GM12878 (cell line): ENCODE results near the gene PRPF6.

Experiments
- CBX3 ChIP-seq: fragments of 200-600 bp; sonication (generic); IDR thresholded peaks from 2 replicates; pipeline ENCODE4 v1.6.1; 2016; ENCODE audit warnings: low read depth, borderline replicate concordance
- CBX5 ChIP-seq: sonication (generic); IDR thresholded peaks from 2 replicates; pipeline ENCODE4 v1.6.1; 2016; ENCODE audit warnings: low read depth, moderate library complexity, mild to moderate bottlenecking, inconsistent platforms
- FOXM1 ChIP-seq: IDR thresholded peaks from 2 replicates; pipeline ENCODE4 v1.6.1; 2012; ENCODE audit warnings: low read depth, mild to moderate bottlenecking, inconsistent platforms, low read length, moderate library complexity
- KAT2A ChIP-seq: conservative IDR thresholded peaks from 2 replicates; pipeline ENCODE4 v1.6.1; 2011; ENCODE audit warnings: low read depth, low read length; ENCODE audit not compliant: control insufficient read depth
- MTA3 ChIP-seq: IDR thresholded peaks from 2 replicates; pipeline ENCODE4 v1.6.1; 2012; ENCODE audit warnings: low read length, inconsistent platforms, borderline replicate concordance
- POLR2A ChIP-seq: IDR thresholded peaks from 2 replicates; pipeline ENCODE4 v1.6.1; 2011; ENCODE audit warnings: low read depth, mild to moderate bottlenecking, low read length
- SMC3 ChIP-seq: IDR thresholded peaks from 2 replicates; pipeline ENCODE4 v1.6.1; 2011; ENCODE audit warnings: low read length, improper control_type of control experiment, borderline replicate concordance
- STAT1 ChIP-seq: fragments of 450-650 bp; conservative IDR thresholded peaks from 2 replicates; pipeline ENCODE4 v1.6.1; 2014; ENCODE audit warnings: antibody characterized with exemption, mild to moderate bottlenecking
- TAF1 ChIP-seq: IDR thresholded peaks from 2 replicates; pipeline ENCODE4 v1.6.1; 2011; ENCODE audit warnings: mild to moderate bottlenecking, low read depth, low read length, borderline replicate concordance
- TF ChIP-seq, protein P1 (sequence below), 3 experiments: IDR thresholded peaks in 2 of 3; conservative IDR thresholded peaks in 1 of 3; 2 replicates each; pipeline ENCODE4 v1.5.1; 2011; ENCODE audit warnings: low read depth in 3 of 3, low read length in 3 of 3, mild to moderate bottlenecking in 3 of 3, control low read depth in 2 of 3, moderate library complexity in 2 of 3, inconsistent platforms in 1 of 3, mixed read lengths in 1 of 3; ENCODE audit not compliant: control insufficient read depth in 2 of 3, insufficient read depth in 1 of 3; ENCODE audit errors: extremely low read depth in 1 of 3
- TF ChIP-seq, protein P2 (sequence below): fragments of 150-350 bp; IDR thresholded peaks from 2 replicates; pipeline ENCODE4 v1.6.1; 2016; ENCODE audit warnings: low read depth, low read length
- TF ChIP-seq, protein P3 (sequence below): fragments of 450-650 bp; formaldehyde crosslinking; IDR thresholded peaks from 2 replicates; pipeline ENCODE4 v1.4.0; 2022; ENCODE audit warnings: mild to moderate bottlenecking, moderate library complexity

DNA sequence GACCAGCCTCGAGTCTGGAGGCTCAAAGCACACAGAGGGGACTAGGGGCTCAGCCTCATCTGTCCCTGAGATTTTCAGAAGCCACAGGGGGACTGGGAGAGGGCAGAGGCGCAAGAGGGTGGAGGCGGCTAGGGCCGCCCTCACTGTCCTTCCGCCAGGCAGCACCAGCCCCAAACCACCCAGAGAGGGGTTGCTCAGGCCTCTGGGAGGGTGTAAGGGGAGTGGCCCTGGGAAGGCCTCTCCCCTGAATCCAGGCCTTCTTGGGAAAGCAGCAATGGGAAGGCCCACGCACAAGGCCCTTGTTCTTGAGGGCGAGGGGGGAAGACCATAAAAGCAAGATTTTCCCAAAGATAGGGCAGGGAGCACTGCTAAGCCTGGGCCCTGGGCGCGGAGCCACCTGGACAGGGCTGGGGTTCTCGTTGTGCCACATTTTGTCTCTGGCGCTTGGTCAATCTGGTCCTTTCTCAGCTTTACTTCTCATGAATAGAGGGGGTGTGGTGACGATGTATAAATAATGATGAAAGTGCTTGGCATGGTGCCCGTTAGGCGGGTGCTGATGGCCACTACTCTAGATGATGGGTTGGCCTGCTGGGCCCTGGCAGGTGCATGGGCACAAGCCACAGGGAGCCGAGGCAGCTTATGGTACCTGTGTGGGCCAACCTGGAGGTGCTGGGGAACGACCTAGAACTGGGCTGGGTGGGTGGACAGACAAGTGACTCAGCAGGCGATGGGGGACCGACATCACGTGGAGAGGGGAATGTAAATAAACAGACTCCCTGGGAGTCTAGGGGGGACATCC, 6.3 kb upstream of the PRPF6 start:
- TF ChIP-seq TAF1 (no peak), STAT1 (no peak), SMC3 (no peak), CBX3 (no peak), POLR2A (0 out of 2 replicates have a peak, but pooled peaks have one; percentile 17), CBX5 (no peak), FOXM1 (no peak), KAT2A (no peak), MTA3 (no peak)
- TF ChIP-seq, protein P1, sequence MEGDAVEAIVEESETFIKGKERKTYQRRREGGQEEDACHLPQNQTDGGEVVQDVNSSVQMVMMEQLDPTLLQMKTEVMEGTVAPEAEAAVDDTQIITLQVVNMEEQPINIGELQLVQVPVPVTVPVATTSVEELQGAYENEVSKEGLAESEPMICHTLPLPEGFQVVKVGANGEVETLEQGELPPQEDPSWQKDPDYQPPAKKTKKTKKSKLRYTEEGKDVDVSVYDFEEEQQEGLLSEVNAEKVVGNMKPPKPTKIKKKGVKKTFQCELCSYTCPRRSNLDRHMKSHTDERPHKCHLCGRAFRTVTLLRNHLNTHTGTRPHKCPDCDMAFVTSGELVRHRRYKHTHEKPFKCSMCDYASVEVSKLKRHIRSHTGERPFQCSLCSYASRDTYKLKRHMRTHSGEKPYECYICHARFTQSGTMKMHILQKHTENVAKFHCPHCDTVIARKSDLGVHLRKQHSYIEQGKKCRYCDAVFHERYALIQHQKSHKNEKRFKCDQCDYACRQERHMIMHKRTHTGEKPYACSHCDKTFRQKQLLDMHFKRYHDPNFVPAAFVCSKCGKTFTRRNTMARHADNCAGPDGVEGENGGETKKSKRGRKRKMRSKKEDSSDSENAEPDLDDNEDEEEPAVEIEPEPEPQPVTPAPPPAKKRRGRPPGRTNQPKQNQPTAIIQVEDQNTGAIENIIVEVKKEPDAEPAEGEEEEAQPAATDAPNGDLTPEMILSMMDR (IDR thresholded peaks at IDR 0.05 in 2 of 3, conservative IDR thresholded peaks at IDR 0.05 in 1 of 3; ENCODE audit: control insufficient read depth in 2 of 3, extremely low read depth in 1 of 3, insufficient read depth in 1 of 3, low read depth in 3 of 3, low read length in 3 of 3): no peak
- TF ChIP-seq, protein P2, sequence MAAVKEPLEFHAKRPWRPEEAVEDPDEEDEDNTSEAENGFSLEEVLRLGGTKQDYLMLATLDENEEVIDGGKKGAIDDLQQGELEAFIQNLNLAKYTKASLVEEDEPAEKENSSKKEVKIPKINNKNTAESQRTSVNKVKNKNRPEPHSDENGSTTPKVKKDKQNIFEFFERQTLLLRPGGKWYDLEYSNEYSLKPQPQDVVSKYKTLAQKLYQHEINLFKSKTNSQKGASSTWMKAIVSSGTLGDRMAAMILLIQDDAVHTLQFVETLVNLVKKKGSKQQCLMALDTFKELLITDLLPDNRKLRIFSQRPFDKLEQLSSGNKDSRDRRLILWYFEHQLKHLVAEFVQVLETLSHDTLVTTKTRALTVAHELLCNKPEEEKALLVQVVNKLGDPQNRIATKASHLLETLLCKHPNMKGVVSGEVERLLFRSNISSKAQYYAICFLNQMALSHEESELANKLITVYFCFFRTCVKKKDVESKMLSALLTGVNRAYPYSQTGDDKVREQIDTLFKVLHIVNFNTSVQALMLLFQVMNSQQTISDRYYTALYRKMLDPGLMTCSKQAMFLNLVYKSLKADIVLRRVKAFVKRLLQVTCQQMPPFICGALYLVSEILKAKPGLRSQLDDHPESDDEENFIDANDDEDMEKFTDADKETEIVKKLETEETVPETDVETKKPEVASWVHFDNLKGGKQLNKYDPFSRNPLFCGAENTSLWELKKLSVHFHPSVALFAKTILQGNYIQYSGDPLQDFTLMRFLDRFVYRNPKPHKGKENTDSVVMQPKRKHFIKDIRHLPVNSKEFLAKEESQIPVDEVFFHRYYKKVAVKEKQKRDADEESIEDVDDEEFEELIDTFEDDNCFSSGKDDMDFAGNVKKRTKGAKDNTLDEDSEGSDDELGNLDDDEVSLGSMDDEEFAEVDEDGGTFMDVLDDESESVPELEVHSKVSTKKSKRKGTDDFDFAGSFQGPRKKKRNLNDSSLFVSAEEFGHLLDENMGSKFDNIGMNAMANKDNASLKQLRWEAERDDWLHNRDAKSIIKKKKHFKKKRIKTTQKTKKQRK: no peak
- TF ChIP-seq, protein P3, sequence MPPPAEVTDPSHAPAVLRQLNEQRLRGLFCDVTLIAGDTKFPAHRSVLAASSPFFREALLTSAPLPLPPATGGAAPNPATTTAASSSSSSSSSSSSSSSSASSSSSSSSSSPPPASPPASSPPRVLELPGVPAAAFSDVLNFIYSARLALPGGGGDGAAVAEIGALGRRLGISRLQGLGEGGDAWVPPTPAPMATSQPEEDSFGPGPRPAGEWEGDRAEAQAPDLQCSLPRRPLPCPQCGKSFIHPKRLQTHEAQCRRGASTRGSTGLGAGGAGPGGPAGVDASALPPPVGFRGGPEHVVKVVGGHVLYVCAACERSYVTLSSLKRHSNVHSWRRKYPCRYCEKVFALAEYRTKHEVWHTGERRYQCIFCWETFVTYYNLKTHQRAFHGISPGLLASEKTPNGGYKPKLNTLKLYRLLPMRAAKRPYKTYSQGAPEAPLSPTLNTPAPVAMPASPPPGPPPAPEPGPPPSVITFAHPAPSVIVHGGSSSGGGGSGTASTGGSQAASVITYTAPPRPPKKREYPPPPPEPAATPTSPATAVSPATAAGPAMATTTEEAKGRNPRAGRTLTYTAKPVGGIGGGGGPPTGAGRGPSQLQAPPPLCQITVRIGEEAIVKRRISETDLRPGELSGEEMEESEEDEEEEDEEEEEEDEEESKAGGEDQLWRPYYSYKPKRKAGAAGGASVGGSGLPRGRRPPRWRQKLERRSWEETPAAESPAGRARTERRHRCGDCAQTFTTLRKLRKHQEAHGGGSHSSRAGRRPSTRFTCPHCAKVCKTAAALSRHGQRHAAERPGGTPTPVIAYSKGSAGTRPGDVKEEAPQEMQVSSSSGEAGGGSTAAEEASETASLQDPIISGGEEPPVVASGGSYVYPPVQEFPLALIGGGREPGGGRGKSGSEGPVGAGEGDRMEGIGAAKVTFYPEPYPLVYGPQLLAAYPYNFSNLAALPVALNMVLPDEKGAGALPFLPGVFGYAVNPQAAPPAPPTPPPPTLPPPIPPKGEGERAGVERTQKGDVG (CRISPR knock-in tag): no peak
